HG02981 (cell line): Measurements from ENCODE around the gene DNAL1.
"Not testable (repeated sequence)": the region's sequence is repeated elsewhere in the genome, so short reads cannot be mapped to it uniquely, and the experiment has no call there.

Experiments
- ATAC-seq: cut with Tn5 transposase; IDR thresholded peaks from one replicate; pipeline ENCODE4 v1.9.1; 2021; ENCODE audit warnings: mild to moderate bottlenecking, moderate library complexity; ENCODE audit not compliant: unreplicated experiment

The DNAL1 gene

GRCh38 chr14:73644531-73645247, at the start of gene DNAL1:
Gene DNAL1 (plus strand): TSS chr14:73644986. CDS start chr14:73645040, 54 bp downstream.
- ATAC-seq = peak; percentile 95

- no peak for ATAC-seq
Measured at GRCh38 chr14:73599499-73599898, 45.3 kb upstream of the DNAL1 start.

- no peak for ATAC-seq
Measured at GRCh38 chr14:73602994-73603393, 41.8 kb upstream of the DNAL1 start.

- ATAC-seq = no peak
Measured at GRCh38 chr14:73606271-73606670, 38.5 kb upstream of the DNAL1 start.

- no peak for ATAC-seq
Measured at GRCh38 chr14:73607241-73607640, 37.5 kb upstream of the DNAL1 start.

- ATAC-seq = no peak
Measured at GRCh38 chr14:73610687-73611086, 34.1 kb upstream of the DNAL1 start.

- ATAC-seq = peak; percentile 60
Measured at GRCh38 chr14:73612339-73613045, 32.3 kb upstream of the DNAL1 start, which contains the start of gene ACOT6. Gene ACOT6 (plus strand): TSS chr14:73612517. CDS start chr14:73612572, 55 bp downstream.

GRCh38 chr14:73613046-73613383, 31.8 kb upstream of the DNAL1 start:
- ATAC-seq = no peak

- ATAC-seq = no peak
Measured at GRCh38 chr14:73613419-73613963, 31.3 kb upstream of the DNAL1 start.

- no peak for ATAC-seq
Measured at GRCh38 chr14:73616831-73617230, 28.0 kb upstream of the DNAL1 start.

- no peak for ATAC-seq
Measured at GRCh38 chr14:73619524-73619923, 25.3 kb upstream of the DNAL1 start.

- no peak for ATAC-seq
Measured at GRCh38 chr14:73620268-73620667, 24.5 kb upstream of the DNAL1 start.

- ATAC-seq = no peak
Measured at GRCh38 chr14:73623504-73624054, 21.2 kb upstream of the DNAL1 start.

- ATAC-seq = no peak
Measured at GRCh38 chr14:73625706-73626105, 19.1 kb upstream of the DNAL1 start.

- no peak for ATAC-seq
Measured at GRCh38 chr14:73627151-73627558, 17.6 kb upstream of the DNAL1 start.

GRCh38 chr14:73630009-73630780, 14.6 kb upstream of the DNAL1 start:
- no peak for ATAC-seq

GRCh38 chr14:73633116-73634010, 11.4 kb upstream of the DNAL1 start:
- peak; percentile 55 for ATAC-seq

- no peak for ATAC-seq
Measured at GRCh38 chr14:73634011-73634833, 10.6 kb upstream of the DNAL1 start.

- not testable (repeated sequence) for ATAC-seq
Measured at GRCh38 chr14:73636355-73636754, 8.4 kb upstream of the DNAL1 start.
